Neural cell (in vitro differentiated cells): ENCODE data around the gene ADRA1B. TPM values are rescaled to one million over a fixed set of nuclear protein-coding genes. Genes with fewer than 3 reads are reported as not detected.

Source experiments
- H2AFZ ChIP-seq: fragments of 200-600, 300-800 bp; sonication (generic), shearing (Covaris generic); 2 replicates; pipeline ENCODE4 v1.6.0; 2014; ENCODE audit warnings: low read depth, mild to moderate bottlenecking, antibody characterized with exemption, low read length, moderate library complexity
- H3F3A ChIP-seq: fragments of 200-600 bp; shearing (Covaris generic); 2 replicates; pipeline ENCODE4 v1.6.1; 2016; ENCODE audit warnings: mild to moderate bottlenecking, moderate library complexity, mixed read lengths, antibody characterized with exemption, low read length; ENCODE audit not compliant: insufficient read depth, poor library complexity, severe bottlenecking
- H3K27ac ChIP-seq: fragments of 200-600, 300-800 bp; sonication (generic), shearing (Covaris generic); 2 replicates; pipeline ENCODE4 v1.5.1; 2014; ENCODE audit warnings: mild to moderate bottlenecking, low read length, moderate library complexity
- H3K27me3 ChIP-seq: fragments of 300-800, 200-600 bp; sonication (generic), shearing (Covaris generic); 2 replicates; pipeline ENCODE4 v1.6.0; 2014; ENCODE audit warnings: mild to moderate bottlenecking, low read depth, low read length, moderate library complexity; ENCODE audit not compliant: insufficient read depth
- H3K36me3 ChIP-seq: fragments of 300-800, 200-600 bp; sonication (generic), shearing (Covaris generic); 2 replicates; pipeline ENCODE4 v1.5.1; 2014; ENCODE audit warnings: mild to moderate bottlenecking, antibody characterized with exemption, low read length, moderate library complexity; ENCODE audit not compliant: insufficient read depth
- H3K4me2 ChIP-seq: fragments of 300-800, 200-600 bp; sonication (generic), shearing (Covaris generic); 2 replicates; pipeline ENCODE4 v1.6.0; 2014; ENCODE audit warnings: mild to moderate bottlenecking, low read length
- H3K4me3 ChIP-seq: fragments of 300-800, 200-600 bp; sonication (generic), shearing (Covaris generic); 2 replicates; pipeline ENCODE4 v1.5.1; 2014; ENCODE audit warnings: mild to moderate bottlenecking, low read length, moderate library complexity
- H3K79me2 ChIP-seq: fragments of 200-600 bp; shearing (Covaris generic); replicated peaks from 2 replicates; pipeline ENCODE4 v1.6.0; 2014; ENCODE audit warnings: mild to moderate bottlenecking, low read length, moderate library complexity; ENCODE audit not compliant: insufficient read depth
- H3K9ac ChIP-seq: fragments of 300-800, 200-600 bp; sonication (generic), shearing (Covaris generic); 2 replicates; pipeline ENCODE4 v1.6.1; 2016; ENCODE audit warnings: mild to moderate bottlenecking, low read length, mixed read lengths
- H3K9me2 ChIP-seq: fragments of 200-600 bp; shearing (Covaris generic); 2 replicates; pipeline ENCODE4 v1.6.1; 2016; ENCODE audit warnings: mild to moderate bottlenecking, low read length, mixed read lengths; ENCODE audit not compliant: insufficient read depth
- H3K9me3 ChIP-seq: fragments of 200-600, 300-800 bp; sonication (generic), shearing (Covaris generic); 2 replicates; pipeline ENCODE4 v1.6.1; 2016; ENCODE audit warnings: mild to moderate bottlenecking, mixed run types, low read length, moderate library complexity, mixed read lengths
- H4K20me1 ChIP-seq: fragments of 200-600 bp; shearing (Covaris generic); 2 replicates; pipeline ENCODE4 v1.6.1; 2016; ENCODE audit warnings: mild to moderate bottlenecking, mixed run types; ENCODE audit not compliant: insufficient read depth
- CTCF ChIP-seq: fragments of 450-650 bp; IDR thresholded peaks from 2 replicates; pipeline ENCODE4 v1.5.1; 2014; ENCODE audit warnings: antibody characterized with exemption, mild to moderate bottlenecking, moderate library complexity; ENCODE audit not compliant: poor library complexity, severe bottlenecking
- EP300 ChIP-seq: fragments of 450-650 bp; conservative IDR thresholded peaks from 2 replicates; pipeline ENCODE4 v1.6.1; 2014; ENCODE audit warnings: antibody characterized with exemption, mild to moderate bottlenecking, moderate library complexity; ENCODE audit not compliant: poor library complexity, severe bottlenecking
- EZH2 ChIP-seq: fragments of 200-600, 300-800 bp; shearing (Covaris generic), sonication (generic); IDR thresholded peaks from 2 replicates; pipeline ENCODE4 v1.6.1; 2014; ENCODE audit warnings: antibody characterized with exemption, low read length, borderline replicate concordance, mild to moderate bottlenecking; ENCODE audit not compliant: insufficient read depth, poor library complexity, severe bottlenecking
- MXI1 ChIP-seq: fragments of 450-650 bp; conservative IDR thresholded peaks from 2 replicates; pipeline ENCODE4 v1.6.1; 2014; ENCODE audit warnings: antibody characterized with exemption, mild to moderate bottlenecking; ENCODE audit not compliant: poor library complexity, severe bottlenecking
- POLR2AphosphoS5 ChIP-seq: IDR thresholded peaks from 2 replicates; pipeline ENCODE4 v1.6.1; 2012
- RAD21 ChIP-seq: fragments of 450-650 bp; conservative IDR thresholded peaks from 2 replicates; pipeline ENCODE4 v1.6.1; 2014; ENCODE audit warnings: antibody characterized with exemption, mild to moderate bottlenecking, moderate library complexity
- REST ChIP-seq: IDR thresholded peaks from 2 replicates; pipeline ENCODE4 v1.6.1; 2012; ENCODE audit warnings: borderline replicate concordance
- SMC3 ChIP-seq: fragments of 450-650 bp; conservative IDR thresholded peaks from 2 replicates; pipeline ENCODE4 v1.6.1; 2014; ENCODE audit warnings: antibody characterized with exemption, mild to moderate bottlenecking, moderate library complexity; ENCODE audit not compliant: poor library complexity
- TAF1 ChIP-seq: IDR thresholded peaks from 2 replicates; pipeline ENCODE4 v1.6.1; 2012; ENCODE audit warnings: low read depth
- polyA plus RNA-seq: library from polyadenylated mRNA; depleted of rRNA; stranded (reverse); fragments of >200 nt; gene quantifications from 2 replicates; pipeline ENCODE4 v1.2.3, GENCODE V29; 2014

The ADRA1B gene
- polyA plus RNA-seq, 1 donor from 2014 or later = 1.1 TPM

- TF ChIP-seq RAD21 = no peak
- no peak for TF ChIP-seq EP300
- no peak for TF ChIP-seq REST
- TF ChIP-seq CTCF = no peak
- no peak for TF ChIP-seq SMC3
- no peak for TF ChIP-seq EZH2
- no peak for TF ChIP-seq TAF1
- no peak for TF ChIP-seq MXI1
- no peak for TF ChIP-seq POLR2AphosphoS5
- no peaks in the 10 kb centered on the region for H3K79me2 ChIP-seq
- H3K27me3 ChIP-seq = no peaks in the 10 kb centered on the region
- no peak overlapping the region for H3K4me2 ChIP-seq
- no peaks in the 10 kb centered on the region for H4K20me1 ChIP-seq
- no peaks in the 10 kb centered on the region for H3K9me3 ChIP-seq
- no peaks in the 10 kb centered on the region for H3K36me3 ChIP-seq
- no peaks in the 10 kb centered on the region for H3F3A ChIP-seq
- no peak overlapping the region for H2AFZ ChIP-seq
- H3K9ac ChIP-seq = no peak overlapping the region
- no peak overlapping the region for H3K27ac ChIP-seq
- no peaks in the 10 kb centered on the region for H3K9me2 ChIP-seq
- no peak overlapping the region for H3K4me3 ChIP-seq
Observed at GRCh38 chr5:159893040-159893695, 23.1 kb upstream of the ADRA1B start.

GRCh38 chr5:159894149-159894720, 22.0 kb upstream of the ADRA1B start:
- H3K27me3 ChIP-seq = no peaks in the 10 kb centered on the region

More at GRCh38 chr5:159894149-159894720, 22.0 kb upstream of the ADRA1B start:
- no peaks in the 10 kb centered on the region for H3F3A ChIP-seq
- H3K4me2 ChIP-seq = no peak overlapping the region
- H4K20me1 ChIP-seq = no peaks in the 10 kb centered on the region
- H3K36me3 ChIP-seq = no peaks in the 10 kb centered on the region
- H2AFZ ChIP-seq = no peak overlapping the region
- no peaks in the 10 kb centered on the region for H3K79me2 ChIP-seq
- H3K9me3 ChIP-seq = no peaks in the 10 kb centered on the region
- H3K9ac ChIP-seq = no peak overlapping the region
- H3K4me3 ChIP-seq = no peak overlapping the region
- no peaks in the 10 kb centered on the region for H3K9me2 ChIP-seq
- H3K27ac ChIP-seq = no peak overlapping the region
- TF ChIP-seq MXI1 (no peak), CTCF (no peak), RAD21 (no peak), TAF1 (no peak), REST (no peak), EP300 (no peak), EZH2 (no peak), POLR2AphosphoS5 (no peak), SMC3 (no peak)
